IPS DF 6.9 (cell line): ENCODE data around the gene RPS19.

Experiments used
- DNase-seq: peaks from one replicate; pipeline ENCODE4 v3.0.0-alpha.2; 2013; ENCODE audit warnings: low read depth, low spot score
- H3K27ac ChIP-seq: one replicate; pipeline ENCODE4 v1.5.1; 2013; ENCODE audit warnings: low read length, control low read depth
- H3K27me3 ChIP-seq: 2 replicates; pipeline ENCODE4 v1.6.1; 2013; ENCODE audit warnings: mild to moderate bottlenecking, low read length; ENCODE audit not compliant: control insufficient read depth, insufficient read depth
- H3K36me3 ChIP-seq: 2 replicates; pipeline ENCODE4 v1.6.1; 2013; ENCODE audit warnings: low read length; ENCODE audit not compliant: control insufficient read depth, insufficient read depth
- H3K4me1 ChIP-seq: 2 replicates; pipeline ENCODE4 v1.6.1; 2013; ENCODE audit warnings: low read length; ENCODE audit not compliant: control insufficient read depth, insufficient read depth
- H3K4me3 ChIP-seq: 2 replicates; pipeline ENCODE4 v1.5.1; 2013; ENCODE audit warnings: mild to moderate bottlenecking, low read length
- H3K9me3 ChIP-seq: 2 replicates; pipeline ENCODE4 v1.6.1; 2013; ENCODE audit warnings: low read length, inconsistent platforms; ENCODE audit not compliant: control insufficient read depth, insufficient read depth
- WGBS: extraction: QIAGEN DNeasy Blood & Tissue Kit; methylation state at CpG from one replicate; pipeline ENCODE4 v1.1.7; 2013; ENCODE audit warnings: mixed read lengths, missing lambda C conversion rate; ENCODE audit not compliant: insufficient read length, insufficient coverage; 5-methylcytosine and 5-hydroxymethylcytosine counted together

The RPS19 gene

GRCh38 chr19:41843371-41843770, 16.7 kb upstream of the RPS19 start:
- no peaks in the 10 kb centered on the region for H3K27me3 ChIP-seq
- no peaks in the 10 kb centered on the region for H3K9me3 ChIP-seq
- no peak for DNase-seq
- H3K4me1 ChIP-seq, result no peaks in the 10 kb centered on the region
- H3K27ac ChIP-seq, result no peak overlapping the region
- H3K36me3 ChIP-seq, result no peaks in the 10 kb centered on the region
- no peak overlapping the region for H3K4me3 ChIP-seq
- no CpG with 5 or more reads among the region's 7 CpGs for WGBS

GRCh38 chr19:41844601-41845000, 15.5 kb upstream of the RPS19 start, which contains the start of gene LYPD4:
Gene LYPD4, minus strand, starts transcription at chr19:41844683. Its CDS starts 5,398 bp downstream, at chr19:41839285.
- no CpG with 5 or more reads among the region's 30 CpGs for WGBS
- H3K4me3 ChIP-seq, result no peak within 1 kb of the TSS; the same call in 1 of the 2 replicates
- no peak within 1 kb of the TSS for H3K27ac ChIP-seq
- no peaks in the 10 kb centered on the region for H3K4me1 ChIP-seq
- H3K36me3 ChIP-seq, result no peaks in the 10 kb centered on the region
- DNase-seq, result no peak
- H3K9me3 ChIP-seq, result no peaks in the 10 kb centered on the region
- no peaks in the 10 kb centered on the region for H3K27me3 ChIP-seq

- Histone ChIP-seq H3K4me3 (no peak within 1 kb of the TSS; the same call in 1 of the 2 replicates), H3K36me3 (no peaks in the 10 kb centered on the region), H3K27me3 (no peaks in the 10 kb centered on the region), H3K4me1 (no peaks in the 10 kb centered on the region), H3K27ac (no peak within 1 kb of the TSS), H3K9me3 (no peaks in the 10 kb centered on the region)
- DNase-seq, result no peak
- WGBS, result no CpG with 5 or more reads among the region's 3 CpGs
Observed at GRCh38 chr19:41845001-41845050, 15.2 kb upstream of the RPS19 start, which contains the start of gene DMRTC2. Gene DMRTC2, plus strand, starts transcription at chr19:41845042. Its CDS starts 2,387 bp downstream, at chr19:41847429.

- no peaks in the 10 kb centered on the region for H3K9me3 ChIP-seq
- WGBS, result no CpG with 5 or more reads among the region's 23 CpGs
- H3K4me1 ChIP-seq, result no peaks in the 10 kb centered on the region
- no peaks in the 10 kb centered on the region for H3K27me3 ChIP-seq
- DNase-seq, result no peak
- no peak overlapping the region; the same call in 1 of the 2 replicates for H3K4me3 ChIP-seq
- H3K27ac ChIP-seq, result no peak overlapping the region
- H3K36me3 ChIP-seq, result no peaks in the 10 kb centered on the region
Observed at GRCh38 chr19:41845051-41845590, 14.9 kb upstream of the RPS19 start.

- H3K4me3 ChIP-seq, result no peak overlapping the region
- DNase-seq, result no peak
- no peaks in the 10 kb centered on the region for H3K4me1 ChIP-seq
- no peaks in the 10 kb centered on the region for H3K27me3 ChIP-seq
- H3K9me3 ChIP-seq, result no peaks in the 10 kb centered on the region
- no peaks in the 10 kb centered on the region for H3K36me3 ChIP-seq
- no peak overlapping the region for H3K27ac ChIP-seq
- no CpG with 5 or more reads among the region's 19 CpGs for WGBS
Observed at GRCh38 chr19:41847351-41848105, 12.5 kb upstream of the RPS19 start.

GRCh38 chr19:41848666-41849065, 11.4 kb upstream of the RPS19 start:
- Histone ChIP-seq H3K27ac (no peak overlapping the region), H3K27me3 (no peaks in the 10 kb centered on the region), H3K4me3 (no peak overlapping the region), H3K9me3 (no peaks in the 10 kb centered on the region), H3K36me3 (no peaks in the 10 kb centered on the region), H3K4me1 (no peaks in the 10 kb centered on the region)
- DNase-seq, result no peak
- WGBS, result no CpG with 5 or more reads among the region's 6 CpGs

- no peaks in the 10 kb centered on the region for H3K36me3 ChIP-seq
- no peak overlapping the region for H3K4me3 ChIP-seq
- no peaks in the 10 kb centered on the region for H3K4me1 ChIP-seq
- no CpG with 5 or more reads among the region's 2 CpGs for WGBS
- DNase-seq, result no peak
- H3K9me3 ChIP-seq, result no peaks in the 10 kb centered on the region
- H3K27ac ChIP-seq, result no peak overlapping the region
- H3K27me3 ChIP-seq, result no peaks in the 10 kb centered on the region
Observed at GRCh38 chr19:41849067-41849466, 11.0 kb upstream of the RPS19 start.

GRCh38 chr19:41850381-41850780, 9.7 kb upstream of the RPS19 start:
- no peak overlapping the region for H3K27ac ChIP-seq
- no peak overlapping the region for H3K4me3 ChIP-seq
- no CpG with 5 or more reads among the region's 5 CpGs for WGBS
- H3K9me3 ChIP-seq, result no peaks in the 10 kb centered on the region
- no peaks in the 10 kb centered on the region for H3K27me3 ChIP-seq
- DNase-seq, result no peak
- H3K4me1 ChIP-seq, result no peaks in the 10 kb centered on the region
- H3K36me3 ChIP-seq, result no peaks in the 10 kb centered on the region

GRCh38 chr19:41851456-41851855, 8.6 kb upstream of the RPS19 start:
- Histone ChIP-seq H3K27me3 (no peaks in the 10 kb centered on the region), H3K27ac (no peak overlapping the region), H3K36me3 (no peaks in the 10 kb centered on the region), H3K4me3 (no peak overlapping the region), H3K4me1 (no peaks in the 10 kb centered on the region), H3K9me3 (no peaks in the 10 kb centered on the region)
- WGBS, result no CpG with 5 or more reads among the region's 4 CpGs
- no peak for DNase-seq

- Histone ChIP-seq H3K27ac (no peak overlapping the region), H3K27me3 (no peaks in the 10 kb centered on the region), H3K36me3 (no peaks in the 10 kb centered on the region), H3K4me1 (no peaks in the 10 kb centered on the region), H3K9me3 (no peaks in the 10 kb centered on the region), H3K4me3 (no peak overlapping the region)
- DNase-seq, result no peak
- WGBS, result no CpG with 5 or more reads among the region's 2 CpGs
Observed at GRCh38 chr19:41853344-41853743, 6.7 kb upstream of the RPS19 start.

- H3K36me3 ChIP-seq, result no peaks in the 10 kb centered on the region
- WGBS, result no CpG with 5 or more reads among the region's 2 CpGs
- no peak overlapping the region for H3K27ac ChIP-seq
- no peaks in the 10 kb centered on the region for H3K4me1 ChIP-seq
- H3K27me3 ChIP-seq, result no peaks in the 10 kb centered on the region
- no peak for DNase-seq
- no peaks in the 10 kb centered on the region for H3K9me3 ChIP-seq
- no peak overlapping the region for H3K4me3 ChIP-seq
Observed at GRCh38 chr19:41853768-41854167, 6.3 kb upstream of the RPS19 start.
